ENCODE measurements around the gene CEP104. TPM values are rescaled to one million over a fixed set of nuclear protein-coding genes. Genes with fewer than 3 reads are reported as not detected.

CEP104 gene
- total and polyA plus RNA-seq, 9 of the 15 experiments (the other 6 are each of a cell fraction or from before 2014, with no cell fraction given) = 11.2 to 63.4 (median 42.6) TPM

GRCh38 chr1:3772715-3773571 lies 84.1 kb downstream of the CEP104 start, which contains the start of gene SMIM1 (continued):
- TF ChIP-seq ZBTB40 (IDR thresholded peaks at IDR 0.05) (0 out of 2 replicates have a peak, but pooled peaks have one; percentile 30), ZBTB40 (CRISPR knock-in tag; IDR thresholded peaks at IDR 0.05) (no peak), BDP1 (IDR thresholded peaks at IDR 0.05; ENCODE audit: insufficient read depth, insufficient read length) (no peak), LEF1 (IDR thresholded peaks at IDR 0.05) (no peak), NRF1 (conservative IDR thresholded peaks at IDR 0.05 in 1 of 2, IDR thresholded peaks at IDR 0.05 in 1 of 2) (no peak), ID3 (CRISPR knock-in tag; IDR thresholded peaks at IDR 0.05) (no peak), ID3 (tag; IDR thresholded peaks at IDR 0.05) (peak; percentile 36; the same call in 1 of the 2 replicates), ELK1 (CRISPR knock-in tag; IDR thresholded peaks at IDR 0.05) (no peak), KLF13 (tag; IDR thresholded peaks at IDR 0.05; ENCODE audit: borderline replicate concordance, low read depth) (0 out of 2 replicates have a peak, but pooled peaks have one; percentile 33), PHF8 (IDR thresholded peaks at IDR 0.05; ENCODE audit: borderline replicate concordance, low read length) (peak; percentile 37; the same call in 1 of the 2 replicates), FOXA3 (CRISPR knock-in tag; conservative IDR thresholded peaks at IDR 0.05 in 1 of 2, IDR thresholded peaks at IDR 0.05 in 1 of 2) (peak in 1 of 2 experiments; percentile 65; a peak in 1 of 4 replicates), RAD51 (IDR thresholded peaks at IDR 0.05; ENCODE audit: borderline replicate concordance, low read depth) (no peak), SPI1 (IDR thresholded peaks at IDR 0.05; ENCODE audit: borderline replicate concordance, low read depth, low read length) (no peak), GABPA (tag; conservative IDR thresholded peaks at IDR 0.05; ENCODE audit: low read depth) (0 out of 2 replicates have a peak, but pooled peaks have one; percentile 17), CAMTA2 (CRISPR knock-in tag; conservative IDR thresholded peaks at IDR 0.05) (no peak), MTA3 (IDR thresholded peaks at IDR 0.05; ENCODE audit: borderline replicate concordance) (no peak), ZNF57 (CRISPR knock-in tag; IDR thresholded peaks at IDR 0.05) (no peak)
